Progenitor cell of endocrine pancreas (in vitro differentiated cells): Measurements from ENCODE around the gene GPRC5B. TPM values are rescaled to one million over a fixed set of nuclear protein-coding genes. Genes with fewer than 3 reads are reported as not detected.

Source experiments
- DNase-seq: peaks from one replicate; pipeline ENCODE4 v3.0.0; 2021; ENCODE audit warnings: low spot score; ENCODE audit not compliant: unreplicated experiment
- H3K27ac Mint-ChIP-seq: 2 replicates; pipeline ENCODE4 v1.8.0; 2021; ENCODE audit warnings: mild to moderate bottlenecking, moderate library complexity, mixed read lengths
- H3K27me3 Mint-ChIP-seq: 2 replicates; pipeline ENCODE4 v1.8.0; 2021; ENCODE audit warnings: mixed read lengths
- H3K36me3 Mint-ChIP-seq: 2 replicates; pipeline ENCODE4 v1.8.0; 2022; ENCODE audit warnings: mixed read lengths; ENCODE audit not compliant: insufficient read depth
- H3K4me1 Mint-ChIP-seq: 2 replicates; pipeline ENCODE4 v1.8.0; 2021; ENCODE audit warnings: low read depth, mixed read lengths
- H3K4me3 Mint-ChIP-seq: 2 replicates; pipeline ENCODE4 v1.8.0; 2021; ENCODE audit warnings: low read depth, mild to moderate bottlenecking, moderate library complexity, mixed read lengths
- H3K9me3 Mint-ChIP-seq: 2 replicates; pipeline ENCODE4 v1.8.0; 2021; ENCODE audit warnings: low read depth, mixed read lengths
- total RNA-seq: library from RNA; stranded (reverse); gene quantifications from 2 replicates; pipeline ENCODE4 v1.2.1, GENCODE V29; 2021
- TF ChIP-seq, protein P1 (sequence below): fragments of 200-600 bp; sonication (generic); IDR thresholded peaks from one replicate; pipeline ENCODE4 v1.5.0; 2021; ENCODE audit warnings: antibody characterized with exemption, mild to moderate bottlenecking; ENCODE audit not compliant: unreplicated experiment

Gene GPRC5B
- total RNA-seq, 1 donor from 2014 or later, result 44.3 TPM

DNA sequence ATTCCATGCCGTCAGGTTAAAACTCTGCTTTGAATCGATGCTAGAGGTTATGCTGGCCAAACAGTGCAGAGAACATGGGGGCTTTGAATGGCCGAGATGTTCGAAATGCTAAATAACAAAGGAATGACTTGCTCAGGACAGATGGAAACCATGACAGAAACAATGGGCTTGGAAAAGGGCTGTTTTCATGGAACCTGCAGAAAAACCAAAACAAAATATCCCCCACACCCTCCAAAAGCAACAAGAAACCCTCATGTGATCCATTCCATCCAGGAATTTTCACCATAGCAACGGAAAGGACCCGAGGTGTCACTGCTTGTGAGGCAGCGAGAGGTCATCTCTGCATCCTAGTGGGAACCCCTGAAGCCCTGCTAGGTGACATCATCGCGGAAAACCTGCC lies 25.5 kb downstream of the GPRC5B start:
- Mint-ChIP-seq H3K4me1 (peaks cover 9% of the 10 kb centered on the region), H3K27ac (no peak overlapping the region), H3K4me3 (no peak overlapping the region)

DNA sequence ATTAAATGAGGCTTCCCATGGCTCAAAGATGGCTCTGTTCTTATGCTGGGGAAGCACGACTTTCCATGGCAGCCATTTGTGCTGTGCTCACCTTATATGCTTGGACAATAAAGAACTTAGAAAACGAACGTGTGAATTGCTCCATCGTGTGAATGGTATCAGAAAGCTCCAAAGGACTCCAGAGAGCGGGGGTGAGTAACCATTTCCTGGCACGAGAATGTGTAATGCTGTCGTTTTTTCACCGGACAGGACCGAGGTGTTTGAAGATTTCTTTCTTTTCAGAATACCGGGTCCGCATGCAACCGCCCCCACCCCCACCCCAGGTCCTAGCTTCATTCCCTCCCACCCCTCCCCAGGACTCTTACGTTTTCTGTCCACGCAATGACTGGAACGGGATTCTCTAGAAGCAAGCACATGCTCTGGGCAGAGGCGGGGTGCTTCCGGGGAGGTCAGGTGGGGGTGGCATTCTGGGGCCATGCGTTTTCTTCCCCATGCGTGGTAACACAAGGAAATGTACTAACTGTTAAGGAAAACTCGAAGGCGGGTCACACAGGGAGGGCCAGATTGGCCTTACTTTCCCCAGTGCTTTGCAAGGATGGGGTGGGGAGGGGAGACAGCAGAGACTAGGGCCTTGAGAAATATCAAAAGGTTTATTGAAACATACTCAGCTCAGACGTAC lies 26.2 kb downstream of the GPRC5B start:
- peaks cover 39% of the 10 kb centered on the region for H3K36me3 Mint-ChIP-seq
- no peak for DNase-seq
- TF ChIP-seq, protein P1, sequence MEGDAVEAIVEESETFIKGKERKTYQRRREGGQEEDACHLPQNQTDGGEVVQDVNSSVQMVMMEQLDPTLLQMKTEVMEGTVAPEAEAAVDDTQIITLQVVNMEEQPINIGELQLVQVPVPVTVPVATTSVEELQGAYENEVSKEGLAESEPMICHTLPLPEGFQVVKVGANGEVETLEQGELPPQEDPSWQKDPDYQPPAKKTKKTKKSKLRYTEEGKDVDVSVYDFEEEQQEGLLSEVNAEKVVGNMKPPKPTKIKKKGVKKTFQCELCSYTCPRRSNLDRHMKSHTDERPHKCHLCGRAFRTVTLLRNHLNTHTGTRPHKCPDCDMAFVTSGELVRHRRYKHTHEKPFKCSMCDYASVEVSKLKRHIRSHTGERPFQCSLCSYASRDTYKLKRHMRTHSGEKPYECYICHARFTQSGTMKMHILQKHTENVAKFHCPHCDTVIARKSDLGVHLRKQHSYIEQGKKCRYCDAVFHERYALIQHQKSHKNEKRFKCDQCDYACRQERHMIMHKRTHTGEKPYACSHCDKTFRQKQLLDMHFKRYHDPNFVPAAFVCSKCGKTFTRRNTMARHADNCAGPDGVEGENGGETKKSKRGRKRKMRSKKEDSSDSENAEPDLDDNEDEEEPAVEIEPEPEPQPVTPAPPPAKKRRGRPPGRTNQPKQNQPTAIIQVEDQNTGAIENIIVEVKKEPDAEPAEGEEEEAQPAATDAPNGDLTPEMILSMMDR, result no peak
- no peaks in the 10 kb centered on the region for H3K27me3 Mint-ChIP-seq
- H3K27ac Mint-ChIP-seq, result no peak overlapping the region
- H3K4me3 Mint-ChIP-seq, result no peak overlapping the region
- no peaks in the 10 kb centered on the region for H3K9me3 Mint-ChIP-seq
- peaks cover 9% of the 10 kb centered on the region for H3K4me1 Mint-ChIP-seq

More for the DNA sequence above, 25.5 kb downstream of the GPRC5B start:
- TF ChIP-seq, protein P1, result no peak
- H3K27me3 Mint-ChIP-seq, result no peaks in the 10 kb centered on the region
- H3K36me3 Mint-ChIP-seq, result peaks cover 39% of the 10 kb centered on the region
- DNase-seq, result no peak
- H3K9me3 Mint-ChIP-seq, result no peaks in the 10 kb centered on the region

DNA sequence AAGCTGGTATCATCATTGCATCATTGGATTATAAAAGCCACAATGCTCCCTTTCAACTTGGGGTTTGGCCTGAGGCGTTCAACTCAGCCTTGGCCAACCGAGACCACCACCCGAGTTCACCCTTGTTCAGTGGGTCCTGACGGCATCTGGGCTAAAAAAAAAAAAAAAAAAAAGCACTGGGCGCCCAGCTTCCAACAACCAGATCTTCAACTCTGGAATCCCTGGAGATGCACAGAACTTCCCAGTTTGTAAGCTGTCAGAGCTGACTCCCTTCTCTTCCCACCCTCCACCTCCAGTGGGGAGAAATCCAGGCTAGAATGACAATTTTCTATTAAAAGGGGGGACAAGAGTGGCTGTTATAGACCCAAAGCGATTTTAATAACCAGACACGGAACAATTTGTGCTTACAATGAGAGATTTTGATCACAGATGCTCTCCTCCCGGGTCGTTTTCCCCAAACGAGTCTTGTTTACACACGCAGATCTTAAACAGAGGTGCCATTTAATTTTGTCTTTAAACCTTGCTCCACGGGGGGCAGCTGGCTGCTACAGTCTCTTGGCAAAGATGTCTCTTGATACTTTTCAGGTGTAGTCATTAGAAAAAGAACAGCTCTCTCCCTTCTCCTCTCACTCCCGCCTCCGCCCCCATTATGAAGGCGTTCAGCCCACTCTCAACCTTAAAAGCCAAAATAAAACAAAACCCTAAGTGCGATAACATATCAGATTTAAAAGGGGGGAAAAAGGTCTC lies 26.9 kb downstream of the GPRC5B start:
- H3K27ac Mint-ChIP-seq, result no peak overlapping the region
- no peaks in the 10 kb centered on the region for H3K27me3 Mint-ChIP-seq
- TF ChIP-seq, protein P1, result no peak
- peaks cover 10% of the 10 kb centered on the region for H3K4me1 Mint-ChIP-seq
- H3K36me3 Mint-ChIP-seq, result peaks cover 39% of the 10 kb centered on the region
- H3K4me3 Mint-ChIP-seq, result no peak overlapping the region
- no peaks in the 10 kb centered on the region for H3K9me3 Mint-ChIP-seq
- no peak for DNase-seq

DNA sequence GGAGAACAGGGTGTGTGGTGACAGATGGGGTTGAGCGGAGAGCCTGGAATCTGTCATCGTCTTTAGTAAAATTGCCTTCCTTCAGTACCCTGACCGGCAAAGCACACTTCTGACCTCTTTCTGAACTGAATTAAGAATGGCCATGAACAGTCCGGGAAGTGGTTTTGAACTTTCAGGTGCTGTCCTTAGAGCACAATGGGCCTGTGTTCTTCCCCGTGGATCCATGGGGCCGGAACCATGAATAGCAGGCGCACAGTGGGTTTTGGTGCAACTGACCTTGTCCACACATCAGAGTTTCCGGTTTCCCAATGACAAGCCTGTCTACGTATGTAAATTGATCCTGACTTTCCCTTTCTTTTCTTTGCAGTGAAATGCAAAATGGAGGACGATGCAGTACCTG lies 28.5 kb downstream of the GPRC5B start:
- H3K4me1 Mint-ChIP-seq, result peaks cover 3% of the 10 kb centered on the region
- no peak overlapping the region for H3K27ac Mint-ChIP-seq
- no peaks in the 10 kb centered on the region for H3K9me3 Mint-ChIP-seq
- no peak for DNase-seq
- TF ChIP-seq, protein P1, result no peak
- H3K27me3 Mint-ChIP-seq, result no peaks in the 10 kb centered on the region
- peaks cover 31% of the 10 kb centered on the region for H3K36me3 Mint-ChIP-seq
- H3K4me3 Mint-ChIP-seq, result no peak overlapping the region

DNA sequence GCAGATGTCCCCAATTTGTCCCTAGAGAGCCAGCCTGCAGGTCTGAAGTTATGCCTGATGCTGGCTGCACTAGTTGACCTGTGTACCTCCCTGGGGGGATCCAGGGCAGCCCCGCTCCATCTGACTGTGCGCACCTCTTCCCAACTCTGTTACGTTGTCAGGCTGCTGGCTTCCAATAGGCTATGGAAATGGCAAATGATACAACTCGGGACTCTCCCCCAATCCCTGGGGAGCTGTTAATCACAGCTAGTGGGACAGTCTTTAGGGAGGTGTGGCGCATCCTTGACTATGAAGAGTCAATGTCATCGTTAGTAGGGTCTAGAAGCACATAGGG lies 30.1 kb downstream of the GPRC5B start:
- no peak overlapping the region for H3K4me3 Mint-ChIP-seq
- no peak for DNase-seq

More for the DNA sequence above, 30.1 kb downstream of the GPRC5B start:
- TF ChIP-seq, protein P1, result no peak
- no peaks in the 10 kb centered on the region for H3K27me3 Mint-ChIP-seq
- no peaks in the 10 kb centered on the region for H3K9me3 Mint-ChIP-seq
- H3K27ac Mint-ChIP-seq, result no peak overlapping the region
- peaks cover 24% of the 10 kb centered on the region for H3K36me3 Mint-ChIP-seq
- peaks cover 3% of the 10 kb centered on the region for H3K4me1 Mint-ChIP-seq
